Measurements from ENCODE around the gene RAX2.

Gene RAX2

DNA sequence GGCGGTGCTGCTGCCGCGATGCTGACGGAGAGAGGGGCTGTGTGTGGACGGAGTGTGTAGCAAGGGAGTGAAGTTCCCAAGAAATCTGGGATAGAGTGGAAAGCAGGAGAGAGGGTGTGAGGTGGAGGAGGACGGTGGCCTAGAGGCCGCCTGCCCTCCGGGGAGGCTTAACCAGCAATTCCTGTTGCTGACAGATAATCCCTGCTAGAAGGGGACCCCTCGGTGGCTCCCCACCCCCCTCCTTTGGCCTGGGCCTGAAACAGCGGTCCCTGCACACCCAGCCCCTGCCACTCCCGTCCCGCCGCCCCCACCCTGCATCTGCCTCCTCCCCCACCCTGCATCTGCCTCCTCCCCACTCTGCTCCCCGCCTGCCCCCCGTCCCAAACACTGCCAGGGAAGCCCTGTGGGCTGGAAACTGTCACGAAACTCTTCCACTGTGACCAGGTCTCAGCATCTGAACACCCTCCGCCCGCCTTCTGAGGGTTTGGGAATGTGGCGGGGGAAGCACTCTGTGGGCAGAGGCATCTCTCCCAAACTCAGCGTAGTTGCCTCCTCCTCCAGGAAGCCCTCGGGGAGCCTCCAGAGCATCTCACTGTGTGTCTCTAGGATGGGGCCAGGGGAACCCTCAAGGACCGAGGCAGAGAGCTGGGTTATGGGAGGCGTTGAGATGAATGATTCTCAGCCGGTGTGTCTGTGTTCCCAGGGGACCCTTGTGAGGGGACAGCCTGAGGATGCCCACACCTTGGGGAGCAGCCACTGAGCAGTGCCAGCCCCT is 31.3 kb upstream of the RAX2 start:
- DNase-seq (ENCODE audit: low spot score): no peak
- H3K27ac ChIP-seq: no peak overlapping the region
- TF ChIP-seq, protein P1, sequence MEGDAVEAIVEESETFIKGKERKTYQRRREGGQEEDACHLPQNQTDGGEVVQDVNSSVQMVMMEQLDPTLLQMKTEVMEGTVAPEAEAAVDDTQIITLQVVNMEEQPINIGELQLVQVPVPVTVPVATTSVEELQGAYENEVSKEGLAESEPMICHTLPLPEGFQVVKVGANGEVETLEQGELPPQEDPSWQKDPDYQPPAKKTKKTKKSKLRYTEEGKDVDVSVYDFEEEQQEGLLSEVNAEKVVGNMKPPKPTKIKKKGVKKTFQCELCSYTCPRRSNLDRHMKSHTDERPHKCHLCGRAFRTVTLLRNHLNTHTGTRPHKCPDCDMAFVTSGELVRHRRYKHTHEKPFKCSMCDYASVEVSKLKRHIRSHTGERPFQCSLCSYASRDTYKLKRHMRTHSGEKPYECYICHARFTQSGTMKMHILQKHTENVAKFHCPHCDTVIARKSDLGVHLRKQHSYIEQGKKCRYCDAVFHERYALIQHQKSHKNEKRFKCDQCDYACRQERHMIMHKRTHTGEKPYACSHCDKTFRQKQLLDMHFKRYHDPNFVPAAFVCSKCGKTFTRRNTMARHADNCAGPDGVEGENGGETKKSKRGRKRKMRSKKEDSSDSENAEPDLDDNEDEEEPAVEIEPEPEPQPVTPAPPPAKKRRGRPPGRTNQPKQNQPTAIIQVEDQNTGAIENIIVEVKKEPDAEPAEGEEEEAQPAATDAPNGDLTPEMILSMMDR (conservative IDR thresholded peaks at IDR 0.05; ENCODE audit: low read depth): no peak
- POLR2A ChIA-PET (ENCODE audit: low non-redundant PET): no interaction called here
- CTCF ChIA-PET: no interaction called here

DNA sequence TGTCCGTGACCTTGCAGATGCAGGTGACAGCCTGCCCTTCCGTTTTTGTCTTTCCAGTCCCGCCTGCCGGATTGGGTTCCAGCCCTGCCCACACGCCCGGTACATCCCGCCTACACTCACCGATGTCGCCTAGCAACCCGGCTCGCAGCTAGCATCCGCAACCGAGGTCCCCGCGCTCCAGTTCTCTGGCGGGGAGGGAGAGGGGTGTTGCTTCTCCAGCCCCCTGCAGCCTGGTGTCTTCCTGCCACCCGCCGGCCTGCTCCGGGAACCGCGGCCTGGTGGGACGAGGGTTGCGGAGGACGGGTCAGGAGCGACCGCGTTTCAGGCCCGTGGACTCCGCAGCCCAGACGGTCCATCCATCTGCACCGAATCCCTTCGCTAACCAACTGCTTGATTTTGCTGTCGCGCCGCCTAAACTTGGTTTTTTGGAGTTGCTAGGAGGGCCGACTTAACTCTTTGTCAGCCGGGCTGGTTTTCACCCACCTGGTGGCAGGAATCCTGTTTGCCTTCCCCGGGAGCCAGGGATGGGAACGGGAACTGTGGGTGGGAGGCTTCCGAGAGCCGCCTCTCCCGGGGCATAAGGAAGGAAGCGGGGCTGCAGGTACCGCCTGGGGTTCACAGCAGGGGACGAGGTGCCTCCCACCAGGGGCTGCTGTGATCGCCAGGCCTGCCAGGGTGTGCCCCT is 29.5 kb upstream of the RAX2 start:
- ChIA-PET CTCF (no interaction called here), POLR2A (ENCODE audit: low non-redundant PET) (no interaction called here)
- H3K27ac ChIP-seq: no peak overlapping the region
- DNase-seq (ENCODE audit: low spot score): peak; percentile 36
- TF ChIP-seq, protein P1 (conservative IDR thresholded peaks at IDR 0.05; ENCODE audit: low read depth): no peak

DNA sequence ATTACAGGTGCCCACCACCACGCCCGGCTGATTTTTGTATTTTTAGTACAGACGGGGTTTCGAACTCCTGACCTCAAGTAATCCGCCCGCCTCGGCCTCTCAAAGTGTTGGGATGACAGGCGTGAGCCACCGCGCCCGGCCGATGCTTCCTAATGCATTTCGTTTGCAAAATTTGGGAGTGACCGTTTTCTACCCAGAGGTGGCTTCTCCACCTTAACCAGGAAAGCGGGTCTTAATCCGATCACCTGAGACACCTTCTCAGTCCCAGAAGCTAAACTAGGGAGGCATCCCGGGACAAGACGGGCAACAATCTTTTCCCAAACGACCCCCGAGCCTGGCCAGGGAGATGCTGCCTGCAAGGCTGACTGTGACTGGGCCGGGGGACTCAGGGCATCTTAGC is 29.0 kb upstream of the RAX2 start:
- DNase-seq (ENCODE audit: low spot score): no peak
- ChIA-PET POLR2A (ENCODE audit: low non-redundant PET) (no interaction called here), CTCF (interaction anchor here (0.6 kb wide), 1 partner anchor 9 kb away, joined by 3 read pairs; no protein-coding TSS in a partner anchor)
- TF ChIP-seq, protein P1 (conservative IDR thresholded peaks at IDR 0.05; ENCODE audit: low read depth): no peak
- no peak overlapping the region for H3K27ac ChIP-seq

DNA sequence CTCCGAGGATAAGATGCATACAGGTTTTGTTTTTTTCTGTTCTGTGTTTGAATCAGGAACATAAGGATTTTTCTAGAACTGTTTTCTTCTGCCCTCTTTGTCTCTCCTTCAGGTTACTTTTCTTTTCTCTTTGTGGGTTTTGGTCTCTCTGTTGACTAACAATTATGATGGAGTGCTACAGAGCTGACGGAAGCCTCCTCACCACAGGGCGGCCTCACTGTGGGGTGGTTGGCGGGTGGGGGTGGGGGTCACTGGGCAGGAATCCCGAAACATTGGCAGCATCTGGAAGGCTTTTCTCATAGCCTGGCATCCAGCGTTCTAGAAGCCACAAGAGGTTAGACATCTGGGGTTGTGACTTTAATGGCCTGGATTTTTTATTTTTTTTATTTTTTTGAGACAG is 26.1 kb upstream of the RAX2 start:
- TF ChIP-seq, protein P1 (conservative IDR thresholded peaks at IDR 0.05; ENCODE audit: low read depth): no peak

DNA sequence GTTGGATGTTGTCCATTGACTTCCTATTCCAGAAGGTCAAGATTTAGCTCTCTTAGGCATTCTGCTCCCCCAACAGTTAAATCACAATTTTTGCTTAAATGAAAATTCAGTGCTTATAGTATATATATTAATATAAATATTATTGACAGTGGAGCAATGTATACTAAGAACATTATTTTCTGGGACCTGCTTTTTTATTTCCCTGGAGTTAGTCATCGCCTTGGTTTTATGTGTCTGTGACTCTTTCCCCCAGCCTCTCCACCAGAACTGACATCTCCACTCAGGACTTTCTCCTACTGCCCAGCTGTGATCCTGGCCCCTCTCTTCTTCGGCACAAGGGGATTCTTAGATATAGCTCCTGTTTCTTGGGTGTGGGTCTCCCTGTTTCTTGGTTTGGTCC is 24.3 kb upstream of the RAX2 start:
- no peak overlapping the region for H3K27ac ChIP-seq
- no peak for DNase-seq (ENCODE audit: low spot score)
- TF ChIP-seq, protein P1 (conservative IDR thresholded peaks at IDR 0.05; ENCODE audit: low read depth): no peak
- CTCF ChIA-PET: interaction anchor here (0.7 kb wide), 1 partner anchor 12 kb away, joined by 3 read pairs; no protein-coding TSS in a partner anchor
- POLR2A ChIA-PET (ENCODE audit: low non-redundant PET): no interaction called here

More for the DNA sequence above, 26.1 kb upstream of the RAX2 start:
- DNase-seq (ENCODE audit: low spot score): no peak
- no peak overlapping the region for H3K27ac ChIP-seq
- CTCF ChIA-PET: interaction anchor here (0.6 kb wide), 1 partner anchor 50 kb away, joined by 6 read pairs; no protein-coding TSS in a partner anchor
- POLR2A ChIA-PET (ENCODE audit: low non-redundant PET): no interaction called here

DNA sequence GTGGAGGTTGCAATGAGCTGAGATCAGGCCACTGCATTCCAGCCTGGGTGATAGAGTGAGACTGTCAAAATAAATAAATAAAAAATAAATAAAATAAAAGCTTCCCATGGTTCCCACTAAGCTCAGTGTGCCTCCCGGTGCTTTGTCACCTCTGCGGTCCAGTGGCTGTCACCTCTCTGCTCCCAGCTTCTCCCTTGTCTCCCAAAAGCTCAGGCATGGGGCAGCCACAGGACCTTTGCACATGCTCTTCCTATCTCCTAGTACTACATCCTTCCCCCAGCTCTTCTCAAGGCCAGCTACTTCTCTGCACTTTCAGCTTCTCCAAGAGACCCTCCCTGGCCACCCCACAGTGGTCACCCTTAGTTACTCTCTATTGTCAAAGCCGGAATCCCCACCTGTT is 21.8 kb upstream of the RAX2 start:
- no peak overlapping the region for H3K27ac ChIP-seq
- DNase-seq (ENCODE audit: low spot score): no peak
- TF ChIP-seq, protein P1 (conservative IDR thresholded peaks at IDR 0.05; ENCODE audit: low read depth): no peak
- ChIA-PET CTCF (no interaction called here), POLR2A (ENCODE audit: low non-redundant PET) (no interaction called here)
